ENCODE data around the gene ARHGAP26. TPM values are rescaled to one million over a fixed set of nuclear protein-coding genes. Genes with fewer than 3 reads are reported as not detected.
"Not testable (repeated sequence)": the region's sequence is repeated elsewhere in the genome, so short reads cannot be mapped to it uniquely, and the experiment has no call there.

The ARHGAP26 gene
- total RNA-seq, 6 experiments from 2014 or later = 6.7 to 14.5 (median 8.3) TPM

DNA sequence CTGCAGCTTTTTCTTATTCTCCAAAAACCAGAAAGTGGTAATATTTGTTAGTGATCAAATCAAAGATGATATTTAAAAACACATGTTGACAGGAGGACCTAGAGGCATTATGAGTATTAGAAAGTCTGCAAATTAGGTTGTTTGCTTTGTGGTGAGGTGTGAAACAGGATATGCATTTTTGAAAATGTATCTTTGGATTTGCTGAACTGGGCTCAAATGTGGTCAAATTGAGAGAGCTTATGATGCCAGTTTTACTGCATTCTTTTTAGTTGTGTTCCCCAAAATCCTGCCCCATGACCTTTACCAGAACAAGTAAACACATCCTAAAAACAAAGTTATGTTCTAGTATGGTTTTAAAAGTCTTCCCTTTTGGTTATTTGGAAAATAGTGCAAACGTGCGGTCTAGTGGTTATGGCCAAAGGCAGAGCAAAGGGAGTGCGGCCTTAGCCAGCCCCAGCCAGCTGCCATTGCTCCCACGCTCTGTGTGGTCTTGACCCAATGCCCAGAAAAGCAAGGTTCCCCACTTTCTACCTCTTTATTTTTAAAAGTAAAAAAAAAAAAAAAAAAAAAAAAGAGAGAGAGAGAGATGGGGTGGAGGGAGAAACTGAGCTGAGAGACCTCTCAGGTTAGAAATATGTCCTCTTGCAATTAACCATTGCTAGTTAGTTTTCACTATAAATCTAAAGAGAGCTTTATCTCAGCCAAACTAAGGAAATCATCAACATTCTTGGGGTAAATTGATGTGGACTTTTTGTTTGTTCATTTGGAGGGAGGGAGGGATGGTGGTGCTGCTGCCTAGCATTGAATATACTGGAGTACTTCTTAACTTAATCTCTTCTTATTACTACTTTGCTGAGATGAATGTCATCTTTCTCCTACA is 176.6 kb downstream of the ARHGAP26 start:
- Histone ChIP-seq H3K4me3 (no peak overlapping the region), H3K27ac (no peak overlapping the region), H3K27me3 (no peaks in the 10 kb centered on the region), H3K36me3 (no peaks in the 10 kb centered on the region), H3K9me3 (no peaks in the 10 kb centered on the region), H3K4me1 (peaks cover 0 to 6% (median 0%) of the 10 kb centered on the region in 4 donors)
- ATAC-seq = no peak
- no peak for TF ChIP-seq POLR2A (IDR thresholded peaks at IDR 0.05)
- TF ChIP-seq, protein P1, sequence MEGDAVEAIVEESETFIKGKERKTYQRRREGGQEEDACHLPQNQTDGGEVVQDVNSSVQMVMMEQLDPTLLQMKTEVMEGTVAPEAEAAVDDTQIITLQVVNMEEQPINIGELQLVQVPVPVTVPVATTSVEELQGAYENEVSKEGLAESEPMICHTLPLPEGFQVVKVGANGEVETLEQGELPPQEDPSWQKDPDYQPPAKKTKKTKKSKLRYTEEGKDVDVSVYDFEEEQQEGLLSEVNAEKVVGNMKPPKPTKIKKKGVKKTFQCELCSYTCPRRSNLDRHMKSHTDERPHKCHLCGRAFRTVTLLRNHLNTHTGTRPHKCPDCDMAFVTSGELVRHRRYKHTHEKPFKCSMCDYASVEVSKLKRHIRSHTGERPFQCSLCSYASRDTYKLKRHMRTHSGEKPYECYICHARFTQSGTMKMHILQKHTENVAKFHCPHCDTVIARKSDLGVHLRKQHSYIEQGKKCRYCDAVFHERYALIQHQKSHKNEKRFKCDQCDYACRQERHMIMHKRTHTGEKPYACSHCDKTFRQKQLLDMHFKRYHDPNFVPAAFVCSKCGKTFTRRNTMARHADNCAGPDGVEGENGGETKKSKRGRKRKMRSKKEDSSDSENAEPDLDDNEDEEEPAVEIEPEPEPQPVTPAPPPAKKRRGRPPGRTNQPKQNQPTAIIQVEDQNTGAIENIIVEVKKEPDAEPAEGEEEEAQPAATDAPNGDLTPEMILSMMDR (IDR thresholded peaks at IDR 0.05) = no peak
- no peak for DNase-seq
- 73% methylated on average over 4 of the region's 4 CpGs for WGBS (ENCODE audit: insufficient coverage, low coverage, low lambda C conversion rate, missing lambda C conversion rate)
- intact Hi-C loops (cut with DNase I) = no loop called here

DNA sequence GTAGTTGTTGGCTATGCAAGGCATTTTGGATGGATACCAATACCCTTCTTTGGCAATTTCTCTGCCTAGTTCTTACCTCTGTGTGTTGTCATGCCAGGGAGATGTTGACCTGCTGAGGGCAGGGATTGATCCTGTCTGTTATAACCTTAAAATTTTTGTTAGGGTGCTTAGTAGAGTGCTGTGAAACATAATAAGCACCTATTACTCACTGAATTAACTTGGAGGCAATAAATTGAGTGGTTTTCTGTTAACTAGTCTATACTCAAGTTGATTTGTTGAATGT is 177.2 kb downstream of the ARHGAP26 start:
- Histone ChIP-seq H3K4me1 (peaks cover 0 to 2% (median 0%) of the 10 kb centered on the region in 4 donors), H3K4me3 (no peak overlapping the region), H3K36me3 (no peaks in the 10 kb centered on the region), H3K27me3 (no peaks in the 10 kb centered on the region), H3K9me3 (no peaks in the 10 kb centered on the region), H3K27ac (no peak overlapping the region)
- TF ChIP-seq, protein P1 (IDR thresholded peaks at IDR 0.05) = no peak
- DNase-seq (no peak), ATAC-seq (peak in 1 of 4 donors; percentile 59)
- intact Hi-C loops (cut with DNase I) = no loop called here

DNA sequence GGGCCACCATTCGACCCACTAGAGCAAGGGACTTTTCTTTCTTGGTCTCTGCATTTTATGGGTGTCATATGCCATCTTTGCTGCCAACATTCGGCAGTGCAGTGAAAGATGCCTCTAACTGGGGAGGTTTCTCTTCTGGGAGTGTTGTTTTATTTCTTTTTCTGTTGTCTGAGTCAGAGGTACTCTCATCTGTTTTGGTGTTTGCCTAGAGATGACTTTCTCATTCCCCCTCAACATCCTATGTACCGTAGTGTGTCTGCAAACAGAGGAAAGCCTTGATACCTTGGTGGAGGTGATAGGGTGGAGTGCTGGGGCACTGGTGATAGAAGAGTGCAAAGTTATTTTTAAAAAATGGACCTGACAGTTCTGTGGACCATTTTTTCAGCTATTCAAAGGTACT is 182.1 kb downstream of the ARHGAP26 start:
- Histone ChIP-seq H3K4me1 (no peaks in the 10 kb centered on the region), H3K27me3 (no peaks in the 10 kb centered on the region)
- intact Hi-C loops (cut with DNase I) = no loop called here

DNA sequence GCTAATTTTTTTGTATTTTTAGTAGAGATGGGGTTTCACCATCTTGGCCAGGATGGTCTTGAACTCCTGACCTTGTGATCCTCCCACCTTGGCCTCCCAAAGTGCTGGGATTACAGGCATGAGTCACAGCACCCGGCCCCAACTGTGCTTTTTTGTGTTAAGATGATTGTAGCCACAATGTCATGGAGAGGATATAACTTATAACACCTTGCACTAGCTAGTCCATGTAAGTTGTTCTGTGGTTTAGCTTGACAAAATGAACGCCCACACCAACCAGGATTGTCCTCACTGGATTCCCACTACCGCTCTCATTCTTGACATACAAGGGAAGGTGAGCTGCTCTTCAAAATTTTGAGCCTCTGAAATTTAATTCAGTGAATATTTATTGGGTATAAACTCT is 182.7 kb downstream of the ARHGAP26 start:
- H3K27ac ChIP-seq; H3K4me3 ChIP-seq; ATAC-seq; H3K27me3 ChIP-seq; H3K36me3 ChIP-seq; H3K4me1 ChIP-seq; DNase-seq; H3K9me3 ChIP-seq; intact Hi-C loops (cut with DNase I): not testable (repeated sequence)
- WGBS (ENCODE audit: insufficient coverage, low coverage, low lambda C conversion rate, missing lambda C conversion rate) = 96% methylated on average over 3 of the region's 3 CpGs

More for the DNA sequence above, 182.1 kb downstream of the ARHGAP26 start:
- TF ChIP-seq, protein P1 (IDR thresholded peaks at IDR 0.05) = no peak
- no peak for TF ChIP-seq POLR2A (IDR thresholded peaks at IDR 0.05)
- Histone ChIP-seq H3K4me3 (no peak overlapping the region), H3K36me3 (no peaks in the 10 kb centered on the region), H3K9me3 (no peaks in the 10 kb centered on the region), H3K27ac (no peak overlapping the region)
- no peak for DNase-seq
- no peak for ATAC-seq
- WGBS (ENCODE audit: insufficient coverage, low coverage, low lambda C conversion rate, missing lambda C conversion rate) = 94% methylated on average over 3 of the region's 3 CpGs

DNA sequence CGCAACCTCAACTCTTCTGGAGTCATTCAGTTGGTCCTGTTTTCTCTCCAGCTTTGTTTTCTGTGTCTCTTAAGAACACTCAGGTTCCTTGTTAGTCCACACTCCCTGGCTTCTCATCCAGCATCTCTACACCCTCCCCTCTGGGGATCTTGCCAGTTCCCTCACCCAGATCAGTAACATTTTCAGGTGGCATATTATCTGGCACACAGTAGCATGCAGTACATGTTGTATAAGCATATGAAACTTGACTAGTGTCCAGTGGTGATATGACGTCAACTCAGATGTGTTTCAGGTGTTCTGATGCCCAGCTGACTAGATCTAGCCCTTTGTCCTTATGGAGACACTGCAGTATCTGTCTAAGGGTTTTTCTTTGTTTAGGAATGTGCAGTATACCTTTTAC is 184.3 kb downstream of the ARHGAP26 start:
- no peaks in the 10 kb centered on the region for H3K9me3 ChIP-seq
- TF ChIP-seq, protein P1 (IDR thresholded peaks at IDR 0.05) = no peak
- H3K27me3 ChIP-seq = no peaks in the 10 kb centered on the region
- H3K4me1 ChIP-seq = no peaks in the 10 kb centered on the region
- no peak overlapping the region for H3K27ac ChIP-seq
- H3K36me3 ChIP-seq = no peaks in the 10 kb centered on the region
- no peak for ATAC-seq
- intact Hi-C loops (cut with DNase I) = no loop called here
- no peak overlapping the region for H3K4me3 ChIP-seq
- no peak for DNase-seq
- 100% methylated on average over 1 of the region's 2 CpGs for WGBS (ENCODE audit: insufficient coverage, low coverage, low lambda C conversion rate, missing lambda C conversion rate)
